DOHH2 (cell line): ENCODE measurements around the gene NR1H4.

ENCODE experiments used
- H3F3A ChIP-seq: fragments of 200-600 bp; sonication (generic), shearing (Covaris generic); 2 replicates; pipeline ENCODE4 v1.6.0; 2016; ENCODE audit warnings: antibody characterized with exemption, mild to moderate bottlenecking; ENCODE audit not compliant: control insufficient read depth, insufficient read depth
- H3K27ac ChIP-seq: fragments of 200-600 bp; sonication (generic); 2 replicates; pipeline ENCODE4 v1.5.1; 2014; ENCODE audit warnings: low read depth, mild to moderate bottlenecking, low read length, moderate library complexity
- H3K27me3 ChIP-seq: fragments of 200-600 bp; sonication (generic); 2 replicates; pipeline ENCODE4 v1.6.1; 2014; ENCODE audit warnings: mild to moderate bottlenecking, low read length, mixed read lengths; ENCODE audit not compliant: control insufficient read depth
- H3K36me3 ChIP-seq: fragments of 200-600 bp; sonication (generic); 2 replicates; pipeline ENCODE4 v1.6.1; 2014; ENCODE audit warnings: mild to moderate bottlenecking, low read length, moderate library complexity, mixed read lengths; ENCODE audit not compliant: control insufficient read depth
- H3K4me1 ChIP-seq: fragments of 200-600 bp; sonication (generic); 2 replicates; pipeline ENCODE4 v1.6.1; 2014; ENCODE audit warnings: mild to moderate bottlenecking, low read length, mixed read lengths; ENCODE audit not compliant: control insufficient read depth
- H3K4me2 ChIP-seq: fragments of 200-600 bp; sonication (generic); 2 replicates; pipeline ENCODE4 v1.6.0; 2014; ENCODE audit warnings: mild to moderate bottlenecking, low read length, moderate library complexity
- H3K4me3 ChIP-seq: fragments of 200-600 bp; sonication (generic); 2 replicates; pipeline ENCODE4 v1.5.1; 2014; ENCODE audit warnings: mild to moderate bottlenecking, low read length, mixed read lengths
- H3K79me2 ChIP-seq: fragments of 200-600 bp; sonication (generic); 2 replicates; pipeline ENCODE4 v1.6.1; 2014; ENCODE audit warnings: mild to moderate bottlenecking, low read length, mixed read lengths; ENCODE audit not compliant: control insufficient read depth
- H3K9me2 ChIP-seq: fragments of 200-600 bp; sonication (generic); replicated peaks from 2 replicates; pipeline ENCODE4 v1.6.1; 2014; ENCODE audit warnings: mild to moderate bottlenecking, low read length, mixed read lengths; ENCODE audit not compliant: control insufficient read depth
- H3K9me3 ChIP-seq: fragments of 200-600 bp; sonication (generic); 2 replicates; pipeline ENCODE4 v1.6.1; 2014; ENCODE audit warnings: antibody characterized with exemption, low read length, mixed read lengths; ENCODE audit not compliant: control insufficient read depth, insufficient read depth
- H4K20me1 ChIP-seq: fragments of 200-600 bp; sonication (generic); 2 replicates; pipeline ENCODE4 v1.6.0; 2014; ENCODE audit warnings: low read depth, mild to moderate bottlenecking, antibody characterized with exemption, low read length, moderate library complexity; ENCODE audit not compliant: control insufficient read depth, insufficient read depth
- EZH2phosphoT487 ChIP-seq: fragments of 200-600 bp; sonication (generic); IDR thresholded peaks from 2 replicates; pipeline ENCODE4 v1.6.1; 2017; ENCODE audit warnings: borderline replicate concordance, mild to moderate bottlenecking, antibody characterized with exemption, low read length, moderate library complexity, mixed read lengths
- TF ChIP-seq, protein P1 (sequence below): fragments of 200-600 bp; sonication (generic); IDR thresholded peaks from one replicate; pipeline ENCODE4 v1.5.1; 2014; ENCODE audit warnings: antibody characterized with exemption, mild to moderate bottlenecking, low read depth, low read length; ENCODE audit not compliant: poor library complexity, severe bottlenecking

The NR1H4 gene

DNA sequence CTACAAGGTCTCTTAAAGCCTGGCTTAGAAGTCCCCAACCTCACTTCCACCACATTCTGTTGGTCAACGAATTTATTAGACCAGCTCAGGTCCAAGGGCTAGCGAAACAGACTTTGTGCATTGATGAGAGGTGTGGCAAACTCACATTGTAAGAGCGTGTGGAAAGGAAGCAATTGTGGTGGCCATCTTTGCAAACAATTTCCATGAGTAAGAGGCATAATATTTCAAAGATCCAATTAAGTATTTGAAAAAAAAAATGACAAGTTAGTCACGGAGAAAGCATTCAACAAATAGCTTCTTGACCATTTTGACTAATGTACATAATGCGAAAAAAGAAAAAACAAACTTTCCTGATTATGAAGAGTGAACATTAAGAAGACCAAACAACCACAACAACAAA, 7.4 kb downstream of the NR1H4 start:
- TF ChIP-seq, protein P1, sequence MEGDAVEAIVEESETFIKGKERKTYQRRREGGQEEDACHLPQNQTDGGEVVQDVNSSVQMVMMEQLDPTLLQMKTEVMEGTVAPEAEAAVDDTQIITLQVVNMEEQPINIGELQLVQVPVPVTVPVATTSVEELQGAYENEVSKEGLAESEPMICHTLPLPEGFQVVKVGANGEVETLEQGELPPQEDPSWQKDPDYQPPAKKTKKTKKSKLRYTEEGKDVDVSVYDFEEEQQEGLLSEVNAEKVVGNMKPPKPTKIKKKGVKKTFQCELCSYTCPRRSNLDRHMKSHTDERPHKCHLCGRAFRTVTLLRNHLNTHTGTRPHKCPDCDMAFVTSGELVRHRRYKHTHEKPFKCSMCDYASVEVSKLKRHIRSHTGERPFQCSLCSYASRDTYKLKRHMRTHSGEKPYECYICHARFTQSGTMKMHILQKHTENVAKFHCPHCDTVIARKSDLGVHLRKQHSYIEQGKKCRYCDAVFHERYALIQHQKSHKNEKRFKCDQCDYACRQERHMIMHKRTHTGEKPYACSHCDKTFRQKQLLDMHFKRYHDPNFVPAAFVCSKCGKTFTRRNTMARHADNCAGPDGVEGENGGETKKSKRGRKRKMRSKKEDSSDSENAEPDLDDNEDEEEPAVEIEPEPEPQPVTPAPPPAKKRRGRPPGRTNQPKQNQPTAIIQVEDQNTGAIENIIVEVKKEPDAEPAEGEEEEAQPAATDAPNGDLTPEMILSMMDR: no peak
- TF ChIP-seq EZH2phosphoT487: no peak

DNA sequence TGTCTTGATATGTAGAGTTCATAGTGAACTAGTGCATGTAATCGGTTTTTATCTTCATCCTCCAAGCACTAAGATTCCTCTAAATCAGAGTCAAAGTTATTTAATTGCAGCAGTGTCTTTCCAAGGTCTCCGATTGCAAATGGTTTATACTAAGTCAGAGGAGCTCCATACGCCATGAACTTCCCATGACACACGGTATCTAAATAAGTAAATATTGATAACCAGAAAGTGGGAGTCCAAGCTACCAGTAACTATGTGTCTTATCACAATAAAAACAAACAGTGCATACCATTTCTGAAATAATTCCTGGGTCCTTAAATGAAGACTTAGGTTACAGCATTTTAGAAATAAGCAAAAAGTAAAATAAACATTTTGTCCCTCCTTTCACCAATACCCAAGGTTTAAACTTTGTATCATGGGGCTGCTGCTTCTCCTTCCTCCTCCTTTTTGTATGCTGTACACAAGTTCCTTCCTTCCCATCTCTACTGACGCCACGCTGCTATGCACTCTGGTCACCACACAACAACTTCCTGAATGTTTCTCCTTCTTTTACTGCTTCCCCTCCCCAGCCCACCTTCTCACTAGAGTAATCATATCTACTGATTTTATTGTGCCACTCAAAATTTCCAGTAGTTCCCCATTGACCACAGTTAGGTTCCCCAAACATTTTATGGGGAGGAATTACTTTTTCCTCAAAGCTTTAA, 10.7 kb downstream of the NR1H4 start:
- Histone ChIP-seq H3K4me1 (no peaks in the 10 kb centered on the region), H3K4me2 (no peak overlapping the region), H4K20me1 (no peaks in the 10 kb centered on the region), H3K79me2 (no peaks in the 10 kb centered on the region), H3K4me3 (no peak overlapping the region), H3K9me2 (no peaks in the 10 kb centered on the region), H3K27ac (no peak overlapping the region), H3K36me3 (no peaks in the 10 kb centered on the region), H3F3A (no peaks in the 10 kb centered on the region), H3K9me3 (no peaks in the 10 kb centered on the region), H3K27me3 (no peaks in the 10 kb centered on the region)
- TF ChIP-seq, protein P1: no peak
- TF ChIP-seq EZH2phosphoT487: no peak

More for the DNA sequence above, 7.4 kb downstream of the NR1H4 start:
- no peak overlapping the region for H3K27ac ChIP-seq
- no peaks in the 10 kb centered on the region for H3F3A ChIP-seq
- H3K9me3 ChIP-seq: no peaks in the 10 kb centered on the region
- H3K36me3 ChIP-seq: no peaks in the 10 kb centered on the region
- H3K4me3 ChIP-seq: no peak overlapping the region
- H3K79me2 ChIP-seq: no peaks in the 10 kb centered on the region
- no peaks in the 10 kb centered on the region for H3K4me1 ChIP-seq
- H3K9me2 ChIP-seq: no peaks in the 10 kb centered on the region
- H3K27me3 ChIP-seq: no peaks in the 10 kb centered on the region
- H3K4me2 ChIP-seq: no peak overlapping the region
- no peaks in the 10 kb centered on the region for H4K20me1 ChIP-seq

DNA sequence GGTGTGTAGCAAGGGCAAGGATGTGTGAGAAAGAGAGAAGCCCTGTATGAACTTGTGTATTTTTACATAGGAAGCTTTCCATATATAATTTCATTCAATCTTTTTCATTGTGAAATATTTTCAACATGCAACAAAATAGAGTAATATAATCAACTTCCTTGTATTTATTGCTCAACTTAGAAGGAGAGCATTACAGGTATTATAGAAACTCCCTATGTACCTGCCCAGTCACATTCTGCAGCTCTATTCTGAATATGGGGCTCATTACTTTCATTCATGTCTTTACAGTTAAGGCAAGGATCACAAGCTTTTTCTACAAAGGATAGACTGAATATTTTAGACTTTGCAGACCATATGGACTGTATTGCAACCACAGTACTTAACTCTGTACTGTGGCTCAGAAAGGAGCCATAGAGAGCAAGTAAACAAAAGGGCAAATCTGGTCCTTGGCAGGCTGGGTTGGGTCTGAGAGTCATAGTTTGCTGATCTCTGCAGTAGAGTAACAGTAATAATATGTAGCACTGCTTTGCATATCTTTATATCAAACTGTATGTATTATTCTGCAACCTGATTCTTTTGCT, 11.3 kb downstream of the NR1H4 start:
- H4K20me1 ChIP-seq: no peaks in the 10 kb centered on the region
- TF ChIP-seq, protein P1: no peak
- TF ChIP-seq EZH2phosphoT487: no peak
- no peaks in the 10 kb centered on the region for H3K36me3 ChIP-seq
- H3K27ac ChIP-seq: no peak overlapping the region
- no peak overlapping the region for H3K4me2 ChIP-seq
- H3K4me1 ChIP-seq: no peaks in the 10 kb centered on the region
- no peaks in the 10 kb centered on the region for H3K9me3 ChIP-seq
- no peaks in the 10 kb centered on the region for H3F3A ChIP-seq
- no peak overlapping the region for H3K4me3 ChIP-seq
- no peaks in the 10 kb centered on the region for H3K79me2 ChIP-seq
- no peaks in the 10 kb centered on the region for H3K9me2 ChIP-seq
- no peaks in the 10 kb centered on the region; the same call in 1 of the 2 replicates for H3K27me3 ChIP-seq
